Fibroblast of lung (primary cell): Measurements from ENCODE around the gene NOL9.

ENCODE experiments used
- CTCF ChIP-seq, 2 donors: IDR thresholded peaks in 1 of 2; conservative IDR thresholded peaks in 1 of 2; 1 replicate in 1 of 2; 2 replicates in 1 of 2; pipeline ENCODE4 v1.5.1; 2011 to 2012; ENCODE audit warnings: low read length in 2 of 2, control low read depth in 1 of 2, inconsistent platforms in 1 of 2, low read depth in 1 of 2, mild to moderate bottlenecking in 1 of 2
- EZH2 ChIP-seq: IDR thresholded peaks from 2 replicates; pipeline ENCODE4 v1.5.1; 2012; ENCODE audit warnings: low read length, control low read depth, mild to moderate bottlenecking; ENCODE audit errors: missing control alignments

DNA sequence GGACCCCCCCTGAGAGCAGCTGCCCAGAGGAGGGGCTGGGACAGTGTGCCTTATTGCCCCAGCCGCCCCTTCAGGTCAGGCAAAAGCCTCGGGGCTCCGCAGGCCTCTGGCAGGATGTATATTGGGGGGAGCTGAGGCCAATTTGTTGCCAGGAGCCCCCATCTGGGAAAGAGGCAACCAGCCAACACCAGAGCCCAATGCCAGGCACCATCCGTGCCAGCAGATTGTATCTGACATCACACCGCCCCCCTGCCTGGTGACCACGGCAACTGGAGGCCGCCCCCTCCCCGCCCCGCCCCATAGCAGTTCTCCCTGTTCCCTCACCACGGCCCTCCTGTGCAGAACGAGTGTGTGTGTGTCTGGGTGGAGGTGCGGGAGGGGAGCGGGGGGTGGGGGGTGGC, 59.3 kb downstream of the NOL9 start:
- TF ChIP-seq CTCF (conservative IDR thresholded peaks at IDR 0.05 in 1 of 2, IDR thresholded peaks at IDR 0.05 in 1 of 2; ENCODE audit: low read depth in 1 of 2, low read length in 2 of 2) (no peak), EZH2 (no peak)
